Neural cell (in vitro differentiated cells): Measurements from ENCODE around the gene AGXT.

Experiments used
- EP300 ChIP-seq: fragments of 450-650 bp; conservative IDR thresholded peaks from 2 replicates; pipeline ENCODE4 v1.6.1; 2014; ENCODE audit warnings: antibody characterized with exemption, mild to moderate bottlenecking, moderate library complexity; ENCODE audit not compliant: poor library complexity, severe bottlenecking
- EZH2 ChIP-seq: fragments of 200-600, 300-800 bp; shearing (Covaris generic), sonication (generic); IDR thresholded peaks from 2 replicates; pipeline ENCODE4 v1.6.1; 2014; ENCODE audit warnings: antibody characterized with exemption, low read length, borderline replicate concordance, mild to moderate bottlenecking; ENCODE audit not compliant: insufficient read depth, poor library complexity, severe bottlenecking
- POLR2AphosphoS5 ChIP-seq: IDR thresholded peaks from 2 replicates; pipeline ENCODE4 v1.6.1; 2012
- REST ChIP-seq: IDR thresholded peaks from 2 replicates; pipeline ENCODE4 v1.6.1; 2012; ENCODE audit warnings: borderline replicate concordance
- TAF1 ChIP-seq: IDR thresholded peaks from 2 replicates; pipeline ENCODE4 v1.6.1; 2012; ENCODE audit warnings: low read depth
- TF ChIP-seq, protein P1 (sequence below): fragments of 450-650 bp; IDR thresholded peaks from 2 replicates; pipeline ENCODE4 v1.5.1; 2014; ENCODE audit warnings: antibody characterized with exemption, mild to moderate bottlenecking, moderate library complexity; ENCODE audit not compliant: poor library complexity, severe bottlenecking

GRCh38 chr2:240887631-240888030 is 19.0 kb downstream of the AGXT start:
- TF ChIP-seq POLR2AphosphoS5 = no peak
- TF ChIP-seq REST = no peak
- TF ChIP-seq, protein P1, sequence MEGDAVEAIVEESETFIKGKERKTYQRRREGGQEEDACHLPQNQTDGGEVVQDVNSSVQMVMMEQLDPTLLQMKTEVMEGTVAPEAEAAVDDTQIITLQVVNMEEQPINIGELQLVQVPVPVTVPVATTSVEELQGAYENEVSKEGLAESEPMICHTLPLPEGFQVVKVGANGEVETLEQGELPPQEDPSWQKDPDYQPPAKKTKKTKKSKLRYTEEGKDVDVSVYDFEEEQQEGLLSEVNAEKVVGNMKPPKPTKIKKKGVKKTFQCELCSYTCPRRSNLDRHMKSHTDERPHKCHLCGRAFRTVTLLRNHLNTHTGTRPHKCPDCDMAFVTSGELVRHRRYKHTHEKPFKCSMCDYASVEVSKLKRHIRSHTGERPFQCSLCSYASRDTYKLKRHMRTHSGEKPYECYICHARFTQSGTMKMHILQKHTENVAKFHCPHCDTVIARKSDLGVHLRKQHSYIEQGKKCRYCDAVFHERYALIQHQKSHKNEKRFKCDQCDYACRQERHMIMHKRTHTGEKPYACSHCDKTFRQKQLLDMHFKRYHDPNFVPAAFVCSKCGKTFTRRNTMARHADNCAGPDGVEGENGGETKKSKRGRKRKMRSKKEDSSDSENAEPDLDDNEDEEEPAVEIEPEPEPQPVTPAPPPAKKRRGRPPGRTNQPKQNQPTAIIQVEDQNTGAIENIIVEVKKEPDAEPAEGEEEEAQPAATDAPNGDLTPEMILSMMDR = no peak
- TF ChIP-seq EZH2 = no peak
- TF ChIP-seq EP300 = no peak
- no peak for TF ChIP-seq TAF1
